Measurements from ENCODE around the gene PPP6C. TPM values are rescaled to one million over a fixed set of nuclear protein-coding genes. Genes with fewer than 3 reads are reported as not detected.
A peak's percentile ranks its signal among the peaks of the same experiment; 100 is the strongest.
"Not testable (repeated sequence)": the region's sequence is repeated elsewhere in the genome, so short reads cannot be mapped to it uniquely, and the experiment has no call there.

Gene PPP6C
- total RNA-seq, 1 experiment from 2014 or later = 53.3 TPM

DNA sequence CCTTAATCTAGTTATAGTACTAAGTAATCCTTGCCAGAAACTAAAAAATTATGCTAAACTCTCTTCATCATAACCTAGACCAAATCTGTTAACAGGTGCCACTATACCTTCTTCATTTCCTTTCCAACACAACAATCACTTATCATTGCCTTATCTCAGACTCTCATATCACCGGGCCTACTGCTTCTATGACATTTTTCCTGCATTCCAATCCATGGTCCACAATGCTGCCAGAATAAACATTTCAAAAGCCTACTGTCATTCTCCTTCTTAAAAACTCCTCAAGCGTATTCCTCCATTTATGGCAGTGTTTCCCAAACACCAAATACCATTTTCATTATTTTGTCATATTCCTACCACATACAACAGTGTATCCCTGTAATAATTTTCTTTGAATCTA is 6.5 kb downstream of the PPP6C start:
- H2BK12ac ChIP-seq (ENCODE audit: insufficient read length, low read depth, low read length) = no peak overlapping the region
- H2AFZ ChIP-seq (ENCODE audit: low read length) = no peak overlapping the region
- Mint-ChIP-seq H3K27me3 (ENCODE audit: low read depth) (no peaks in the 10 kb centered on the region), H3K36me3 (ENCODE audit: insufficient read depth in 1 of 3, low read depth in 3 of 3) (peaks cover 0 to 2% (median 2%) of the 10 kb centered on the region in 3 experiments; a peak in 3 of 7 replicates), H3K9me3 (no peaks in the 10 kb centered on the region), H3K4me3 (no peak overlapping the region), H3K27ac (no peak overlapping the region), H3K4me1 (peaks cover 10 to 15% of the 10 kb centered on the region in 2 experiments)
- no peak overlapping the region for H3K56ac ChIP-seq (ENCODE audit: insufficient read length, low read depth, low read length)
- H3K23ac ChIP-seq (ENCODE audit: insufficient read length, low read depth, low read length) = no peak overlapping the region
- no peak for TF ChIP-seq CTCF (conservative IDR thresholded peaks at IDR 0.05)
- H3T11ph ChIP-seq (ENCODE audit: low read length) = no peak overlapping the region
- H3K27me3 ChIP-seq (ENCODE audit: insufficient read depth, low read length) = no peaks in the 10 kb centered on the region
- H3K9ac ChIP-seq (ENCODE audit: extremely low read depth, insufficient read length, low read length) = no peak overlapping the region
- H2BK5ac ChIP-seq (ENCODE audit: insufficient read length, low read length) = no peak overlapping the region
- H3K23me2 ChIP-seq (ENCODE audit: insufficient read length, low read depth, low read length, poor library complexity, severe bottlenecking) = no peaks in the 10 kb centered on the region
- no peaks in the 10 kb centered on the region for H4K20me1 ChIP-seq (ENCODE audit: control insufficient read depth, insufficient read depth, insufficient read length)
- H2BK120ac ChIP-seq (ENCODE audit: low read depth, low read length, poor library complexity, severe bottlenecking) = no peak overlapping the region
- H3K4me1 ChIP-seq (ENCODE audit: insufficient read depth, low read length) = no peaks in the 10 kb centered on the region; the same call in 1 of the 2 replicates
- no peak overlapping the region for H3K27ac ChIP-seq (ENCODE audit: insufficient read length, low read depth, low read length)
- H3K79me2 ChIP-seq (ENCODE audit: insufficient read depth, low read length) = peaks cover 37% of the 10 kb centered on the region; the same call in 1 of the 2 replicates
- no peak overlapping the region for H2AK5ac ChIP-seq (ENCODE audit: insufficient read length, low read length)
- H4K8ac ChIP-seq (replicated peaks; ENCODE audit: insufficient read length, low read depth, low read length) = no peak overlapping the region
- DNase-seq = no peak
- no peak overlapping the region for H3K18ac ChIP-seq (ENCODE audit: insufficient read length, low read depth, low read length)
- H3K14ac ChIP-seq (ENCODE audit: insufficient read depth, low read length) = no peak overlapping the region
- H4K91ac ChIP-seq (ENCODE audit: insufficient read length, low read depth, low read length) = no peak overlapping the region
- H2BK15ac ChIP-seq (ENCODE audit: low read depth, low read length) = no peak overlapping the region
- no peaks in the 10 kb centered on the region for H3K9me3 ChIP-seq (ENCODE audit: control insufficient read depth, low read depth, low read length)
- WGBS (ENCODE audit: extremely low coverage, insufficient read length, low lambda C conversion rate) = no CpG with 5 or more reads among the region's 2 CpGs
- H3K79me1 ChIP-seq (ENCODE audit: insufficient read depth, low read depth, low read length, poor library complexity, severe bottlenecking) = peaks cover 11% of the 10 kb centered on the region
- H2BK20ac ChIP-seq (ENCODE audit: low read depth, low read length, poor library complexity, severe bottlenecking) = no peak overlapping the region
- no peak overlapping the region for H3K4me2 ChIP-seq (ENCODE audit: insufficient read depth, insufficient read length, low read length)
- no peak overlapping the region for H3K4ac ChIP-seq (ENCODE audit: low read depth, low read length)
- H4K5ac ChIP-seq (ENCODE audit: insufficient read length, low read depth, low read length) = no peak overlapping the region

GRCh38 chr9:125181756-125182155 is 7.8 kb downstream of the PPP6C start:
- not testable (repeated sequence) for H3K27me3 ChIP-seq (ENCODE audit: insufficient read depth, low read length); H3K9me3 Mint-ChIP-seq; H3K4me3 Mint-ChIP-seq; H3K4ac ChIP-seq (ENCODE audit: low read depth, low read length); H3K23ac ChIP-seq (ENCODE audit: insufficient read length, low read depth, low read length); DNase-seq; H2AK5ac ChIP-seq (ENCODE audit: insufficient read length, low read length); H3K36me3 Mint-ChIP-seq (ENCODE audit: insufficient read depth in 1 of 3, low read depth in 3 of 3); H3K9me3 ChIP-seq (ENCODE audit: control insufficient read depth, low read depth, low read length); H3T11ph ChIP-seq (ENCODE audit: low read length); H4K5ac ChIP-seq (ENCODE audit: insufficient read length, low read depth, low read length); H2BK120ac ChIP-seq (ENCODE audit: low read depth, low read length, poor library complexity, severe bottlenecking); H4K91ac ChIP-seq (ENCODE audit: insufficient read length, low read depth, low read length); H2BK15ac ChIP-seq (ENCODE audit: low read depth, low read length); H3K27ac ChIP-seq (ENCODE audit: insufficient read length, low read depth, low read length); H2BK20ac ChIP-seq (ENCODE audit: low read depth, low read length, poor library complexity, severe bottlenecking); H3K18ac ChIP-seq (ENCODE audit: insufficient read length, low read depth, low read length); H2BK5ac ChIP-seq (ENCODE audit: insufficient read length, low read length); H2AFZ ChIP-seq (ENCODE audit: low read length); H3K14ac ChIP-seq (ENCODE audit: insufficient read depth, low read length); H3K23me2 ChIP-seq (ENCODE audit: insufficient read length, low read depth, low read length, poor library complexity, severe bottlenecking); H4K20me1 ChIP-seq (ENCODE audit: control insufficient read depth, insufficient read depth, insufficient read length); H3K4me1 ChIP-seq (ENCODE audit: insufficient read depth, low read length); H3K27me3 Mint-ChIP-seq (ENCODE audit: low read depth); H3K9ac ChIP-seq (ENCODE audit: extremely low read depth, insufficient read length, low read length); H4K8ac ChIP-seq (replicated peaks; ENCODE audit: insufficient read length, low read depth, low read length); H3K4me2 ChIP-seq (ENCODE audit: insufficient read depth, insufficient read length, low read length); H3K56ac ChIP-seq (ENCODE audit: insufficient read length, low read depth, low read length); H2BK12ac ChIP-seq (ENCODE audit: insufficient read length, low read depth, low read length)
- H3K79me1 ChIP-seq (ENCODE audit: insufficient read depth, low read depth, low read length, poor library complexity, severe bottlenecking) = peaks cover 11% of the 10 kb centered on the region
- no CpG with 5 or more reads among the region's 4 CpGs for WGBS (ENCODE audit: extremely low coverage, insufficient read length, low lambda C conversion rate)
- Mint-ChIP-seq H3K27ac (peak overlapping the region in 1 of 3 experiments; percentile 2; a peak in 1 of 7 replicates), H3K4me1 (peaks cover 10 to 17% of the 10 kb centered on the region in 2 experiments)
- peaks cover 30% of the 10 kb centered on the region; the same call in 1 of the 2 replicates for H3K79me2 ChIP-seq (ENCODE audit: insufficient read depth, low read length)

All from H9 (cell line).